Kidney epithelial cell (primary cell): ENCODE data around the gene NUDT5. TPM values are rescaled to one million over a fixed set of nuclear protein-coding genes. Genes with fewer than 3 reads are reported as not detected.

Source experiments
- DNase-seq: peaks from one replicate; pipeline ENCODE4 v3.0.0-alpha.2; 2010; ENCODE audit warnings: low read depth
- H3K27me3 ChIP-seq: 2 replicates; pipeline ENCODE4 v1.6.0; 2011; ENCODE audit warnings: low read length; ENCODE audit not compliant: control insufficient read depth, insufficient read depth
- H3K36me3 ChIP-seq: 2 replicates; pipeline ENCODE4 v1.5.1; 2011; ENCODE audit warnings: low read length; ENCODE audit not compliant: control insufficient read depth, insufficient read depth
- H3K4me3 ChIP-seq: 2 replicates; pipeline ENCODE4 v1.5.1; 2011; ENCODE audit warnings: low read depth, mild to moderate bottlenecking, control low read depth, low read length
- CTCF ChIP-seq: IDR thresholded peaks from 2 replicates; pipeline ENCODE4 v1.5.1; 2011; ENCODE audit warnings: mild to moderate bottlenecking, moderate library complexity, low read length, control low read depth, inconsistent platforms; ENCODE audit not compliant: insufficient read depth, poor library complexity, severe bottlenecking
- total RNA-seq: library from RNA; depleted of rRNA; stranded (reverse); fragments of >200 nt; gene quantifications from 2 replicates; pipeline ENCODE4 v1.2.3, GENCODE V29; 2015

The NUDT5 gene
- total RNA-seq, 1 donor from 2014 or later: 77.2 TPM

GRCh38 chr10:12154516-12154915, 41.2 kb downstream of the NUDT5 start:
- Histone ChIP-seq H3K4me3 (no peak overlapping the region), H3K36me3 (no peaks in the 10 kb centered on the region)

GRCh38 chr10:12150163-12150562, 45.5 kb downstream of the NUDT5 start:
- Histone ChIP-seq H3K36me3 (no peaks in the 10 kb centered on the region), H3K27me3 (no peaks in the 10 kb centered on the region), H3K4me3 (no peak overlapping the region)
- no peak for DNase-seq
- TF ChIP-seq CTCF: no peak

More at GRCh38 chr10:12154516-12154915, 41.2 kb downstream of the NUDT5 start:
- DNase-seq: no peak
- no peaks in the 10 kb centered on the region for H3K27me3 ChIP-seq
- no peak for TF ChIP-seq CTCF

- no peaks in the 10 kb centered on the region for H3K27me3 ChIP-seq
- no peak for DNase-seq
- TF ChIP-seq CTCF: no peak
- no peaks in the 10 kb centered on the region for H3K36me3 ChIP-seq
- H3K4me3 ChIP-seq: no peak overlapping the region
Measured at GRCh38 chr10:12144538-12144937, 51.2 kb downstream of the NUDT5 start.

- no peak for DNase-seq
- H3K36me3 ChIP-seq: no peaks in the 10 kb centered on the region
- no peak for TF ChIP-seq CTCF
- no peaks in the 10 kb centered on the region for H3K27me3 ChIP-seq
- H3K4me3 ChIP-seq: no peak overlapping the region
Measured at GRCh38 chr10:12140038-12140437, 55.7 kb downstream of the NUDT5 start.

- Histone ChIP-seq H3K36me3 (no peaks in the 10 kb centered on the region), H3K4me3 (no peak overlapping the region), H3K27me3 (no peaks in the 10 kb centered on the region)
- no peak for DNase-seq
- TF ChIP-seq CTCF: no peak
Measured at GRCh38 chr10:12135631-12136030, 60.1 kb downstream of the NUDT5 start.

- peak; percentile 59 for TF ChIP-seq CTCF
- H3K4me3 ChIP-seq: peak overlapping the region; percentile 99
- no peaks in the 10 kb centered on the region for H3K36me3 ChIP-seq
- DNase-seq: peak; percentile 16
- no peaks in the 10 kb centered on the region for H3K27me3 ChIP-seq
Measured at GRCh38 chr10:12130237-12130872, 65.3 kb downstream of the NUDT5 start.
